GM12873 (cell line): ENCODE measurements around the gene RBP7.

Source experiments
- CTCF ChIP-seq: IDR thresholded peaks from 2 replicates; pipeline ENCODE4 v1.5.1; 2012; ENCODE audit warnings: low read depth, mild to moderate bottlenecking, moderate library complexity, low read length, control low read depth; ENCODE audit not compliant: insufficient read depth; ENCODE audit errors: missing control alignments

RBP7 gene

GRCh38 chr1:9996624-9997582 is at the start of gene RBP7:
Gene RBP7 (plus strand): TSS chr1:9997228. CDS start chr1:9997259, 31 bp downstream.
- no peak for TF ChIP-seq CTCF

- TF ChIP-seq CTCF, result no peak
Observed at GRCh38 chr1:9957726-9958125, 39.3 kb upstream of the RBP7 start.

GRCh38 chr1:9960011-9960410 is 37.0 kb upstream of the RBP7 start:
- no peak for TF ChIP-seq CTCF

GRCh38 chr1:9960706-9961562 is 36.1 kb upstream of the RBP7 start:
- TF ChIP-seq CTCF, result no peak

GRCh38 chr1:9984253-9984652 is 12.8 kb upstream of the RBP7 start:
- no peak for TF ChIP-seq CTCF

- TF ChIP-seq CTCF, result no peak
Observed at GRCh38 chr1:9985001-9985400, 12.0 kb upstream of the RBP7 start.

- no peak for TF ChIP-seq CTCF
Observed at GRCh38 chr1:9989773-9990172, 7.3 kb upstream of the RBP7 start.
